LNCAP (cell line): ENCODE data around the gene TCFL5.

ENCODE experiments used
- TF ChIP-seq, protein P1 (sequence below): fragments of 450-650 bp; IDR thresholded peaks from 2 replicates; pipeline ENCODE4 v1.5.1; 2017; ENCODE audit warnings: mild to moderate bottlenecking

Gene TCFL5

DNA sequence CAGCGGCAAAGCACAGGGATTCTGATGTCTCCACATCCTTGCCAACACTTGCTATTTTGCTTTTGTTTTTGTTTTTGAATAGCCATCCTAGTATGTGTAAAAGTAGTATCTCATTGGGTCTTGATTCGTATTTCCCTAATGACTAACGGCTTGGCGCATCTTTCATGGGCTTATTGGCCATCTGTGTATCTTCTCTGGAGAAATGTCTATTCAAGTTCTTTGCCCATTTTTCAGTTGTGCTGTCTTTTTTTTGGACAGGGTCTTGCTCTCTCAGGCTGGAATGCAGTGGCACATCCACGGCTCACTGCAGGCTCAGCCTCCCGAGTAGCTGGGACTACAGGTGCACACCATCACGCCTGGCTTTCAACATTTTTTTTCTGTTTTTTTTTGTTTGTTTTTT, 17.4 kb downstream of the TCFL5 start:
- TF ChIP-seq, protein P1, sequence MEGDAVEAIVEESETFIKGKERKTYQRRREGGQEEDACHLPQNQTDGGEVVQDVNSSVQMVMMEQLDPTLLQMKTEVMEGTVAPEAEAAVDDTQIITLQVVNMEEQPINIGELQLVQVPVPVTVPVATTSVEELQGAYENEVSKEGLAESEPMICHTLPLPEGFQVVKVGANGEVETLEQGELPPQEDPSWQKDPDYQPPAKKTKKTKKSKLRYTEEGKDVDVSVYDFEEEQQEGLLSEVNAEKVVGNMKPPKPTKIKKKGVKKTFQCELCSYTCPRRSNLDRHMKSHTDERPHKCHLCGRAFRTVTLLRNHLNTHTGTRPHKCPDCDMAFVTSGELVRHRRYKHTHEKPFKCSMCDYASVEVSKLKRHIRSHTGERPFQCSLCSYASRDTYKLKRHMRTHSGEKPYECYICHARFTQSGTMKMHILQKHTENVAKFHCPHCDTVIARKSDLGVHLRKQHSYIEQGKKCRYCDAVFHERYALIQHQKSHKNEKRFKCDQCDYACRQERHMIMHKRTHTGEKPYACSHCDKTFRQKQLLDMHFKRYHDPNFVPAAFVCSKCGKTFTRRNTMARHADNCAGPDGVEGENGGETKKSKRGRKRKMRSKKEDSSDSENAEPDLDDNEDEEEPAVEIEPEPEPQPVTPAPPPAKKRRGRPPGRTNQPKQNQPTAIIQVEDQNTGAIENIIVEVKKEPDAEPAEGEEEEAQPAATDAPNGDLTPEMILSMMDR, result no peak

DNA sequence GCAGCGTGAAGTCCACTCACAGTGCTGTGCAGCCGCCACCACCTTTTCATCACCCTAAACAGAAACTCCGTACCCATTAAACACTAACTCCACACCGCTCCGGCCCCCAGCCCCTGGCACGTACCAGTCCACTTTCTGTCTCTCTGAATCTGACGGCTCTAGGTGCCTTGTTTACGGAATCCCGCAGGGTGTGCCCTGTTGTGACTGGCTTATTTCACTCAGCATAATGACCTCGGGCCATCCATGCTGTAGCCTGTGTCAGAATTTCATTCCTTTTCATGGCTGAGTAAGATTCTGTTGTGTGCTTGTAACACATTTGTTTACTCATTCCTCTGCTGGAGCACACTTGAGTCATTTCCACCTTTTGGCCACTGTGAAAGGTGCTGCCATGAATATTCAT, 18.0 kb downstream of the TCFL5 start:
- TF ChIP-seq, protein P1, result no peak

DNA sequence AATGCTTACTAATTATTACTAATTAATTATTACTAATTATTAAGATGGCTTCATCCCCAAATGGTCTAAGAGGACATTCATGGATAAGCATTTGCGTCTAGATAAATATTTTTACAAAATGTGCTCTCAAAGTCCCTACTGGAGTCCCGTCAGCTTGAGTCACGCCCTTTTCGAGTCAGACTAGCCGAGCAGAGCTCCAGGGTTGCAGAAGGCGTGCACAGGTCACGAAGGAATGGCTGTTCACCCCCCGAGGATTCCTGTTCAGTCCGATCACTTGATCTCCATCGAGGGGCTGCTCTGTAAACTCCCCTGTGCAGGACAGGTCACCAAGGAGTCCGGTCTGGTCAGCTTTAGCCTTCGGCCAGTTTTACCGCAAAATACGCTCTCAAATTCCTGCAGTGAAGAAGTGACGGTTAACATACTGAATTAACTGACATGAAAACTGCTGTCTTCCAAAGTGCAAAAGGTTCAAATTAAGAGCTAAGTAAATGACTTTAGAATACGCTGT, 19.9 kb downstream of the TCFL5 start:
- TF ChIP-seq, protein P1, result no peak

DNA sequence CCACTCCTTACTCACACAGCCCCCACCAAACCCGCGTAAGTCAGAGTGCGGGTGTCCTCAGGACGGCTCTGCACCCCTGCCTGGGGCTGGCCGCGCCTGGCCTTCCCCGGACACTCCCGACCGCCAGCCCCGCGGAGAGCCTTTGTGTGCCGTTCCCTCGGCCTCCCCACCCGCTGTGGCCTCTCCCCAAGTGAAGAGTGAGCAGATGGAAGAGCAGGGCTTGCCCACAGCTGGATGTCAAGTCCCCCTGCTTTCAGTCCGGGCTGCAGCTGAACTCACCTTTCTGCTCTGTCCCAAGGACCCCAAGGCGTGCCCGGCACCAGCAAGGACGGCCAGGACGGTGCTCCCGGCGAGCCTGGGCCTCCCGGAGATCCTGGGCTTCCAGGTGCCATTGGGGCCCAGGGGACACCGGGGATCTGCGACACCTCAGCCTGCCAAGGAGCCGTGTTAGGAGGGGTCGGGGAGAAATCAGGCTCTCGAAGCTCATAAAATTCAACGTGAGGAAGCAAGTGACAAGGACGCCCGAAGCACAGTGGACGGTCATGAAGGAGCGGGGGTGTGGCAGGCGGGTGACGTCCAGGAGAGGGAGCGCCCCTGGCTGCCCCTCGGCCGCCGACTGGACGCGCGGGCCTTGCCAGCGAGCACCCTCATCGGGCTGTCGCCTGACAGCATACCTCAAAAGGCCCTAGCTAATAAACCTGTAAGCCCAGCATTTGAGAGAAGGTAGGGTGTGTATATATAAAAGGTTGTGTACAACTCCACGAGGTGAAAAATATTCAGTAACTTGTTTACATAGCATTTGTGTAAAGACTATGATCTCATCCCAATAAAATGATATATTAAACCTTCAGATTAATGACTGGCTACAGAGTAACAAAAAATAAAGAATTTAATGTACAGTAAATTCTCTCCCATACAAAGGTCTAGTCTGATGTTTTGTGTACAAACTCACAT, 21.1 kb downstream of the TCFL5 start:
- TF ChIP-seq, protein P1, result no peak

DNA sequence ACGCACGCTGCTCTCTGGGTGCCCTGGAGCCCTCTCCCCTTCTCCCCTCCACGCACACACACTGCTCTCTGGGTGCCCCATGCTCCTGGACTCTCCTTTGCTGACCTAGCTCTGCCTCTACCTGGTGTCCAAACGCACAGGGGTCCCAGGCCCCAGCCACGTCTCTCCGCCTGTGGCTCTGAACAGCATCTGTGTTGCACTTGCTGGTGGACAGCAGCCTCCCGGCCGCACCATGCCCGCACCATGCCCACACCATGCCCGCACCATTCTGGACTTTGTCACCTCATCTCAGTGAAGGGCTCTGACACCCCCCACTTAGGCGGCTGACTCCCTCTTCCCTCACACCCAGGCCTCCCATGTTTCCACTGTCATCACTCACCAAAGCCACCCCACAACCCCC, 21.8 kb downstream of the TCFL5 start:
- TF ChIP-seq, protein P1, result no peak

DNA sequence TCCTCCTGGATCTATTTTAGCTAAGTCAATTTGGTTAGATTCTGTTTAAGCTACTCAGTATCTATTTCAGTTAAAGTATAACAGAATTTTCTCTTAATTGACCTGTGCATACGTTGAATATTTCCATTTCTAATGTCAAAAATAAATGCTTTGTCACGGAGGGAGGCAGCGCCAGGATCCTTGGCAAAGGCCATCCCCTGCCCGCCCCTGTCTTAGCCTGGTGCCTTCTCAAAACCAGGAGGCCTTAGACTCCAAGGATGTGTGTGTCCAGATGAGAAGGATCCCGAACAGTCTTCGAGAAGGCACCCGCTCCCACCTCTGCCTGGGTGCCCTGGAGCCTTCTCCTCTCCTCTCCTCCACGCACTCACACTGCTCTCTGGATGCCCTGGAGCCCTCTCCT, 22.4 kb downstream of the TCFL5 start:
- TF ChIP-seq, protein P1, result no peak

DNA sequence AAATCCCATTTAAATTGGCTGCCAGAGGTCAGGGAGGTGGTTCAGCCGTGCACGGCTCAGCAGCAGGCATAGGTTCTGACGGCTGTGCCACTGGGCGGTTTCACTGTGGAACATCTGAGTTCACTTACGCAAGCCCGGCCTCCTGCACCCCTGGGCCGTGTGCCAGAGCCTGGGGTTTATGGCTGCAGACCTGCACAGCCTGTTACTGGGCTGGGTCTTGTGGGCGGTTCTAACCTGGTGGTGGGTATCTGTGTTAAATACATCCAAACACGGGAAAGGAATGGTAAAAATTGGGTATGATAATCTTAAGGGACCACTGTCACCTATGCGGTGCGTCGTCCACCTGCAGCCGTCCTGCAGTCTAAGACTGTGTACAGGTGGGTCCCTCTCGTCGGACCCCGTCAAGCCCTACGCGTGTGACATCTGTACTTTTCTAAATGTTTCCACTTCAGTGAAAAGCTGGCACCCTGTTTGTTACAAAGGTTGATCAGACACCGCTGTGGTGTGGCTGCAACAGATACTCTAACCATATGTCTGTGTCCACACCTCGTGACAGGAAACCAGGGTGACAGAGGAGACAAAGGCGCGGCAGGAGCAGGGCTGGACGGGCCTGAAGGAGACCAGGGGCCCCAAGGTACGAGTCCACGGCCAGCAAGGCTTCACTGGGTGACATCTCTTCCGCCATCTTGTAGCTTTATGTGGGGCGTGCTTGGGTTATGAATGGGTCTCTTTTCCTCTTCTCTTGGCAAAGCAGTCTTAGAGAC, 23.3 kb downstream of the TCFL5 start:
- TF ChIP-seq, protein P1, result no peak
